HepG2 (cell line): ENCODE measurements around the gene SOX13. TPM values are rescaled to one million over a fixed set of nuclear protein-coding genes. Genes with fewer than 3 reads are reported as not detected.

Experiments used
- ARNT2 ChIP-seq: sonication (generic); formaldehyde crosslinking; IDR thresholded peaks from 2 replicates; pipeline ENCODE4 v1.8.0; 2022; ENCODE audit warnings: mild to moderate bottlenecking, low read depth, missing genetic modification reagents, moderate library complexity
- CCDC6 ChIP-seq: sonication (generic); formaldehyde crosslinking; IDR thresholded peaks from 2 replicates; pipeline ENCODE4 v1.8.1; 2022; ENCODE audit warnings: mild to moderate bottlenecking, missing genetic modification reagents, moderate library complexity
- DR1 ChIP-seq: sonication (generic); formaldehyde crosslinking; IDR thresholded peaks from 2 replicates; pipeline ENCODE4 v1.8.0; 2021; ENCODE audit warnings: mild to moderate bottlenecking, missing genetic modification reagents, inconsistent platforms
- FOXA1 ChIP-seq, 2 experiments: fragments of 450-650 bp in 1 of 2; sonication (generic) in 1 of 2; formaldehyde crosslinking in 1 of 2; IDR thresholded peaks; 2 replicates each; pipeline versions ENCODE4 v1.4.0 to v1.6.1; 2016 to 2020; ENCODE audit warnings: missing genetic modification reagents in 1 of 2
- HNRNPK ChIP-seq: fragments of 200-400 bp; formaldehyde crosslinking; IDR thresholded peaks from 2 replicates; pipeline ENCODE4 v1.6.1; 2018; ENCODE audit warnings: low read length, low read depth, moderate library complexity, mild to moderate bottlenecking; ENCODE audit not compliant: poor library complexity, severe bottlenecking
- LRRFIP1 ChIP-seq: sonication (generic); formaldehyde crosslinking; conservative IDR thresholded peaks from 2 replicates; pipeline ENCODE4 v1.4.0; 2020; ENCODE audit warnings: missing genetic modification reagents
- MLLT10 ChIP-seq: sonication (generic); formaldehyde crosslinking; IDR thresholded peaks from 2 replicates; pipeline ENCODE4 v1.4.0; 2020; ENCODE audit warnings: missing genetic modification reagents
- PREB ChIP-seq: sonication (generic); formaldehyde crosslinking; IDR thresholded peaks from 2 replicates; pipeline ENCODE4 v1.4.0; 2020; ENCODE audit warnings: missing genetic modification reagents
- SMAD3 ChIP-seq: sonication (generic); formaldehyde crosslinking; IDR thresholded peaks from 2 replicates; pipeline ENCODE4 v1.4.0; 2020; ENCODE audit warnings: missing genetic modification reagents
- ZBTB3 ChIP-seq: sonication (generic); formaldehyde crosslinking; IDR thresholded peaks from 2 replicates; pipeline ENCODE4 v1.4.0; 2020; ENCODE audit warnings: low read depth, mild to moderate bottlenecking, moderate library complexity, missing genetic modification reagents, borderline replicate concordance
- ZNF260 ChIP-seq: sonication (generic); formaldehyde crosslinking; IDR thresholded peaks from 2 replicates; pipeline ENCODE4 v1.4.0; 2020; ENCODE audit warnings: missing genetic modification reagents, low read depth, mild to moderate bottlenecking, borderline replicate concordance
- ZNF430 ChIP-seq: sonication (generic); formaldehyde crosslinking; IDR thresholded peaks from 2 replicates; pipeline ENCODE4 v1.9.0; 2021; ENCODE audit warnings: mild to moderate bottlenecking, missing genetic modification reagents
- ZNF629 ChIP-seq: sonication (generic); formaldehyde crosslinking; conservative IDR thresholded peaks from 2 replicates; pipeline ENCODE4 v1.5.0; 2020; ENCODE audit warnings: missing genetic modification reagents
- ZNF709 ChIP-seq: sonication (generic); formaldehyde crosslinking; IDR thresholded peaks from 2 replicates; pipeline ENCODE4 v1.5.0; 2020; ENCODE audit warnings: mild to moderate bottlenecking, missing genetic modification reagents
- ZNF710 ChIP-seq: sonication (generic); formaldehyde crosslinking; IDR thresholded peaks from 2 replicates; pipeline ENCODE4 v1.5.0; 2020; ENCODE audit warnings: mild to moderate bottlenecking, missing genetic modification reagents, borderline replicate concordance
- ZNF800 ChIP-seq: sonication (generic); formaldehyde crosslinking; IDR thresholded peaks from 2 replicates; pipeline ENCODE4 v1.4.0; 2020; ENCODE audit warnings: missing genetic modification reagents
- ZNF816 ChIP-seq: sonication (generic); formaldehyde crosslinking; IDR thresholded peaks from 2 replicates; pipeline ENCODE4 v1.8.0; 2022; ENCODE audit warnings: missing genetic modification reagents, mild to moderate bottlenecking, borderline replicate concordance
- ZUFSP ChIP-seq: sonication (generic); formaldehyde crosslinking; IDR thresholded peaks from 2 replicates; pipeline ENCODE4 v1.9.0; 2021; ENCODE audit warnings: missing genetic modification reagents, mild to moderate bottlenecking, borderline replicate concordance
- polyA plus RNA-seq, 8 experiments: library from polyadenylated mRNA; depleted of rRNA in 3 of 8; stranded (reverse) in 7 of 8; unstranded in 1 of 8; fragments of >200 nt; fragmentation: Illumina TruSeq in 4 of 8; extraction: Trizol in 4 of 8; gene quantifications; 2 replicates each; pipeline versions ENCODE4 v1.2.1 to v1.2.3, GENCODE V29; 2011 to 2016; ENCODE audit warnings: low read depth in 4 of 8, missing spikeins in 1 of 8, mixed read lengths in 1 of 8; ENCODE audit not compliant: insufficient read depth in 1 of 8
- total RNA-seq, 5 experiments: library from RNA; depleted of rRNA; stranded (reverse); fragments of >200 nt; fragmentation: Illumina TruSeq; extraction: Trizol; gene quantifications; 2 replicates each; pipeline ENCODE4 v1.2.3, GENCODE V29; 2016; ENCODE audit warnings: low read depth in 1 of 5

The SOX13 gene
- total and polyA plus RNA-seq, 2 of the 13 experiments (the other 11 are each of a cell fraction or from before 2014, with no cell fraction given) = 13.3 to 15.8 TPM

GRCh38 chr1:204072931-204073836, at the start of gene SOX13 (continued):
- TF ChIP-seq ZNF629 (CRISPR knock-in tag) (peak; percentile 11; the same call in 1 of the 2 replicates), ZUFSP (CRISPR knock-in tag) (no peak), CCDC6 (CRISPR knock-in tag) (peak; percentile 60), ZNF710 (CRISPR knock-in tag) (no peak), MLLT10 (CRISPR knock-in tag) (no peak), ZNF430 (CRISPR knock-in tag) (peak; percentile 84), ARNT2 (CRISPR knock-in tag) (peak; percentile 80; the same call in 1 of the 2 replicates), SMAD3 (peak; percentile 73), PREB (CRISPR knock-in tag) (no peak), ZNF800 (CRISPR knock-in tag) (no peak; the same call in 1 of the 2 replicates), HNRNPK (peak; percentile 56), ZBTB3 (no peak), LRRFIP1 (CRISPR knock-in tag) (no peak), ZNF816 (no peak), ZNF260 (CRISPR knock-in tag) (no peak), ZNF709 (CRISPR knock-in tag) (no peak), FOXA1 (IDR thresholded peaks at IDR 0.05) (no peak), FOXA1 (CRISPR knock-in tag; IDR thresholded peaks at IDR 0.05) (no peak), DR1 (CRISPR knock-in tag) (no peak)
